Measurements from ENCODE around the gene FHOD3.

DNA sequence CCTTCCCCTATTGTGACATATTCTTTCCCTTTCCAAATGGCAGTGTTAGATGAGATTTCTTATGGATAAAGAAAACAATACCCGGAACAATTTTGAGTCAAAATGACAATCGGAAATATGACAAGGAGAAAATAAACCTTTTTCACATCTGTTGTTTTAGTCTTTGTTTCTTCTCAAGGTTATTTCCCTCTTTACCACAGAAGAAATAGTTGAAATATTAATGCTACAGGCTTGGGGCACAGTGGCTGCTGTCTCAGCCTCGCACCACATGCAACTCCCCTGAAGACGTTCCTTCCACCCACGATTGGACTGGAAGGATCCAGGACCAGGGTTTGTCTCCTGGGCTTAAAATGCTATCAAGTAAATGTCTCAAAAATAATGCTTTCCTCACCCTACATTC, 77.6 kb downstream of the FHOD3 start:
- TF ChIP-seq, protein P1, sequence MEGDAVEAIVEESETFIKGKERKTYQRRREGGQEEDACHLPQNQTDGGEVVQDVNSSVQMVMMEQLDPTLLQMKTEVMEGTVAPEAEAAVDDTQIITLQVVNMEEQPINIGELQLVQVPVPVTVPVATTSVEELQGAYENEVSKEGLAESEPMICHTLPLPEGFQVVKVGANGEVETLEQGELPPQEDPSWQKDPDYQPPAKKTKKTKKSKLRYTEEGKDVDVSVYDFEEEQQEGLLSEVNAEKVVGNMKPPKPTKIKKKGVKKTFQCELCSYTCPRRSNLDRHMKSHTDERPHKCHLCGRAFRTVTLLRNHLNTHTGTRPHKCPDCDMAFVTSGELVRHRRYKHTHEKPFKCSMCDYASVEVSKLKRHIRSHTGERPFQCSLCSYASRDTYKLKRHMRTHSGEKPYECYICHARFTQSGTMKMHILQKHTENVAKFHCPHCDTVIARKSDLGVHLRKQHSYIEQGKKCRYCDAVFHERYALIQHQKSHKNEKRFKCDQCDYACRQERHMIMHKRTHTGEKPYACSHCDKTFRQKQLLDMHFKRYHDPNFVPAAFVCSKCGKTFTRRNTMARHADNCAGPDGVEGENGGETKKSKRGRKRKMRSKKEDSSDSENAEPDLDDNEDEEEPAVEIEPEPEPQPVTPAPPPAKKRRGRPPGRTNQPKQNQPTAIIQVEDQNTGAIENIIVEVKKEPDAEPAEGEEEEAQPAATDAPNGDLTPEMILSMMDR (IDR thresholded peaks at IDR 0.05; ENCODE audit: insufficient read depth, low read length), result no peak
- TF ChIP-seq POLR2AphosphoS5 (IDR thresholded peaks at IDR 0.05; ENCODE audit: low read depth), result no peak
- TF ChIP-seq GABPA (IDR thresholded peaks at IDR 0.05; ENCODE audit: low read depth), result no peak
